Activated CD8-positive, alpha-beta T cell treated with anti-CD3 and anti-CD28 coated beads, Interleukin-2, amount 10 ng/mL, durations not matched to agents 7 days and 5 days (primary cell): ENCODE measurements around the gene KYAT1. TPM values are rescaled to one million over a fixed set of nuclear protein-coding genes. Genes with fewer than 3 reads are reported as not detected.
"Not testable (repeated sequence)": the region's sequence is repeated elsewhere in the genome, so short reads cannot be mapped to it uniquely, and the experiment has no call there.

Experiments used
- ATAC-seq: fragments of 150-1000 bp; cut with Tn5 transposase; one replicate; pipeline ENCODE4 v1.10.0; 2021; ENCODE audit warnings: moderate library complexity
- CTCF ChIA-PET: fragments of 350-600 bp; sonication (Branson Sonifier 250); formaldehyde crosslinking; loops from one replicate; lab custom pipeline; 2021; ENCODE audit warnings: antibody characterized with exemption; lab: Charles Lee
- POLR2A ChIA-PET: fragments of 350-600 bp; sonication (Branson Sonifier 250); formaldehyde crosslinking; loops from one replicate; lab custom pipeline; 2021; ENCODE audit warnings: antibody characterized with exemption; lab: Charles Lee
- DNase-seq: peaks from one replicate; pipeline ENCODE4 v3.0.0-alpha.2; 2020
- H3K27ac Mint-ChIP-seq: one replicate; pipeline ENCODE4 v1.8.0; 2021; ENCODE audit warnings: mild to moderate bottlenecking, mixed read lengths
- H3K27me3 Mint-ChIP-seq: one replicate; pipeline ENCODE4 v1.8.0; 2021; ENCODE audit warnings: low read depth, mixed read lengths
- H3K36me3 Mint-ChIP-seq: one replicate; pipeline ENCODE4 v1.8.0; 2021; ENCODE audit warnings: low read depth, mixed read lengths
- H3K4me1 Mint-ChIP-seq: one replicate; pipeline ENCODE4 v1.8.0; 2021; ENCODE audit warnings: low read depth, mixed read lengths
- H3K4me3 Mint-ChIP-seq: one replicate; pipeline ENCODE4 v1.8.0; 2021; ENCODE audit warnings: mild to moderate bottlenecking, mixed read lengths
- H3K9me3 Mint-ChIP-seq: one replicate; pipeline ENCODE4 v1.8.0; 2022; ENCODE audit warnings: mixed read lengths; ENCODE audit not compliant: insufficient read depth
- total RNA-seq, 2 experiments: library from RNA; stranded (reverse); gene quantifications; one replicate each; pipeline ENCODE4 v1.2.3, GENCODE V29; 2021

Gene KYAT1
- total RNA-seq, 2 experiments from 2014 or later, result 12.6 to 13.0 TPM

DNA sequence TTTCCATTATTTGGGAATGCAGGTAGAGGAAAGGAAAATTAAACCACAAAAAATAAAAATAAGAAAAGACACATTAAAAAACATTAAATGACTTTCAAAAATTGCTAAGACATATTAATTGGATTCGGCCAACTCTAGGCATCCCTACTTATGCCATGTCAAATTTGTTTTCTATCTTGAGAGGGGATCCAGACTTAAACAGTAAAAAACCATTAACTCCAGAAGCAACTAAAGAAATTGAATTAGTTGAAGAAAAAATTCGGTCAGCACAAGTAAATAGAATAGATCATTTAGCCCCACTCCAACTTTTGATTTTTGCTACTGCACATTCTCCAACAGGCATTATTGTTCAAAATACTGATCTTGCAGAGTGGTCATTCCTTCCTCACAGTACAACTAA lies 29.1 kb downstream of the KYAT1 start:
- peaks cover 15% of the 10 kb centered on the region for H3K36me3 Mint-ChIP-seq
- ATAC-seq, H3K4me1 Mint-ChIP-seq, H3K9me3 Mint-ChIP-seq, H3K27me3 Mint-ChIP-seq, DNase-seq, H3K4me3 Mint-ChIP-seq, H3K27ac Mint-ChIP-seq: not testable (repeated sequence)
- CTCF ChIA-PET, result interaction anchor here (0.7 to 3.0 kb wide), 7 partner anchors 10 to 490 kb away, joined by 3 to 32 read pairs (median 5); no protein-coding TSS in a partner anchor
- POLR2A ChIA-PET, result interaction anchor here (1.2 kb wide), 1 partner anchor 73 kb away, joined by 3 read pairs; no protein-coding TSS in a partner anchor

DNA sequence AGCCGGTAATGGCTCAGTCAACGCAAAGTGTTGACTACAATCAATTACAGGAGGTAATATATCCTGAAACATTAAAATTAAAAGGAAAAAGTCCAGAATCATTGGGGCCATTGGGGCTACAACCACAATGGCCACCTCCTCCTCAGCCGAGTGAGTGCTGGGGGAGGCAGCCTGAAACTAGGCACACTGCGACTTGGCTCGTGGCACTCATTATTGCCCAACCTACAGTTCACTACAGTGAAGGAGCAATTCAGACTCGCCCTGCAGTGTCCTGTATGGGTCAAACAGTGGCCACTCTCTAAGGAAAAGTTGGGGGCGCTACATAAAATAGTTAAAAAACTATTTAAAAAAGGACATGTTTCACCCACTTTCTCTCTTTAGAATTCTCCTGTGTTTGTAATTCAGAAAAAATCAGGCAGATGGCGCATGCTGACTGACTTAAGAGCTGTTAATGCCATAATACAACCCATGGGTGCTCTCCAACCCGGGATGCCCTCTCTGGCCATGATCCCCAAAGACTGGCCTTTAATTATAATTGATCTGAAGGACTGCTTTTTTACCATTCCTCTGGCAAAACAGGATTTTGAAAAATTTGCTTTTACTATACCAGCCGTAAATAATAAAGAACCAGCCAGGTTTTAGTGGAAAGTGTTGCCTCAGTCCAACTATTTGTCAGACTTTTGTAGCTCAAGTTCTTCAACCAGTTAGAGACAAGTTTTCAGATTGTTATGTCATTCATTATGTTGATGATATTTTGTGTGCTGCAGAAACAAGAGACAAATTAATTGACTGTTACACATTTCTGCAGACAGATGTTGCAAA lies 29.8 kb downstream of the KYAT1 start:
- ChIA-PET CTCF (interaction anchor here (0.7 to 3.0 kb wide), 7 partner anchors 11 to 489 kb away, joined by 3 to 32 read pairs (median 5); no protein-coding TSS in a partner anchor), POLR2A (interaction anchor here (1.2 kb wide), 1 partner anchor 74 kb away, joined by 3 read pairs; no protein-coding TSS in a partner anchor)
- not testable (repeated sequence) for H3K4me3 Mint-ChIP-seq, H3K27me3 Mint-ChIP-seq, H3K4me1 Mint-ChIP-seq, H3K9me3 Mint-ChIP-seq, ATAC-seq, H3K27ac Mint-ChIP-seq
- peak; percentile 53 for DNase-seq
- H3K36me3 Mint-ChIP-seq, result peaks cover 15% of the 10 kb centered on the region

DNA sequence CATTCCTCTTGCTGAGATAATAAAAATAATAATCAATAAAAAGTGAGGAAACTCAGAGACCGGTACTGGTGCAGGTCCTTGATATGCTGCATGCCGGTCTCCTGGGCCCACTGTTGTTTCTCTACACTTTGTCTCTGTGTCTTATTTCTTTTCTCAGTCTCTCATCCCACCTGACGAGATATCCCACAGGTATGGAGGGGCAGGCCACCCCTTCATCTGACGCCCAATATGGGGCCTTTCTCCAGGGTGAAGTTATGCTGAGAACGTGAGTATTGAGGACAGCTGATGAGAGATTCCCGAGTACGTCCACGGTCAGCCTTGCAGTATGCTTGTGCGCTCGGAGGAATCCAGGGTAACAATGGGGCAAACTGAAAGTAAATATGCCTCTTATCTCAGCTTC lies 30.7 kb downstream of the KYAT1 start:
- peaks cover 15% of the 10 kb centered on the region for H3K36me3 Mint-ChIP-seq
- DNase-seq, H3K27me3 Mint-ChIP-seq, POLR2A ChIA-PET, H3K27ac Mint-ChIP-seq, H3K4me3 Mint-ChIP-seq, H3K9me3 Mint-ChIP-seq, ATAC-seq, H3K4me1 Mint-ChIP-seq: not testable (repeated sequence)
- CTCF ChIA-PET, result interaction anchor here (2.5 kb wide), 1 partner anchor 74 kb away, joined by 14 read pairs; no protein-coding TSS in a partner anchor

DNA sequence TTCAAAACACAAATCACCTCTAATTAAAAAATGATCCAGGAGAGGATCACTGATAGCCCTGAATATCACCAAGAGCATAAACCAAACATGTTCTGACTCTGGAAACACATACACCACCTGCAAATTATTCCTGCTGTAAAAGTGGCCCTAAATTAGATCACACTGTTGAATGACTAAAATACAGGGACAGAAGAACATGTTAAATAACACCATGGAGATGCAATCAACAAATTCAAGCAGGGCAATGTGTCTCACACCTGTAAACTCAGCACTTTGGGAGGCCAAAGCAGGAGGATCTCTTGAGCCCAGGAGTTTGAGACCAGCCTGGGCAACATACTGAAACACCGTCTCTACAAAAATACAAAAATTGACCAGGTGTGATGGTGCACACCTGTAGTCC lies 33.9 kb downstream of the KYAT1 start:
- DNase-seq (no peak), ATAC-seq (no peak)
- ChIA-PET CTCF (interaction anchor here (1.5 to 1.8 kb wide), 2 partner anchors 30 to 82 kb away, joined by 3 to 5 read pairs; partner anchors contain the start of gene ENDOG), POLR2A (no interaction called here)
- Mint-ChIP-seq H3K4me3 (no peak overlapping the region), H3K4me1 (no peaks in the 10 kb centered on the region), H3K9me3 (peaks cover 9% of the 10 kb centered on the region), H3K27me3 (no peaks in the 10 kb centered on the region), H3K36me3 (peaks cover 17% of the 10 kb centered on the region), H3K27ac (no peak overlapping the region)

DNA sequence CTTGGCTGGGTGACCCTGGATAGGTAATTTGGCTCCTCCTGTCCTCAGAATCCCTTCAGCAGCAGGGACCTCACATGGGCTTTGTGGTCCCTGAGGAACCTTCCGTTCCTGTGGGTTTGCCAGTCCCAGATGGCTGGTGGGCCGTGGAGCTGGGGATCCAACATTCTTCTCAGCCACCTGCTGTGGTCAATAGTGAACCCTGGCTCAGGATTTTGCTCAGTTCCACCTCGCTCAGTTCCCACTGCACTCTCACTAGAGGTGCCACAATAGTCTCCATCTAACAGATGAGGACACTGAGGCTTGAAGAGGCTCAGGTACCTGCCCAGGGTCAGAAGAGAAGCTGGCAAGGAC lies 35.1 kb downstream of the KYAT1 start:
- Mint-ChIP-seq H3K9me3 (peaks cover 9% of the 10 kb centered on the region), H3K36me3 (peaks cover 17% of the 10 kb centered on the region), H3K27me3 (no peaks in the 10 kb centered on the region), H3K4me3 (no peak overlapping the region), H3K27ac (no peak overlapping the region), H3K4me1 (peaks cover 3% of the 10 kb centered on the region)
- POLR2A ChIA-PET, result no interaction called here
- CTCF ChIA-PET, result interaction anchor here (1.5 to 1.8 kb wide), 2 partner anchors 29 to 83 kb away, joined by 3 to 5 read pairs; partner anchors contain the start of gene ENDOG
- ATAC-seq, result no peak
- DNase-seq, result no peak

DNA sequence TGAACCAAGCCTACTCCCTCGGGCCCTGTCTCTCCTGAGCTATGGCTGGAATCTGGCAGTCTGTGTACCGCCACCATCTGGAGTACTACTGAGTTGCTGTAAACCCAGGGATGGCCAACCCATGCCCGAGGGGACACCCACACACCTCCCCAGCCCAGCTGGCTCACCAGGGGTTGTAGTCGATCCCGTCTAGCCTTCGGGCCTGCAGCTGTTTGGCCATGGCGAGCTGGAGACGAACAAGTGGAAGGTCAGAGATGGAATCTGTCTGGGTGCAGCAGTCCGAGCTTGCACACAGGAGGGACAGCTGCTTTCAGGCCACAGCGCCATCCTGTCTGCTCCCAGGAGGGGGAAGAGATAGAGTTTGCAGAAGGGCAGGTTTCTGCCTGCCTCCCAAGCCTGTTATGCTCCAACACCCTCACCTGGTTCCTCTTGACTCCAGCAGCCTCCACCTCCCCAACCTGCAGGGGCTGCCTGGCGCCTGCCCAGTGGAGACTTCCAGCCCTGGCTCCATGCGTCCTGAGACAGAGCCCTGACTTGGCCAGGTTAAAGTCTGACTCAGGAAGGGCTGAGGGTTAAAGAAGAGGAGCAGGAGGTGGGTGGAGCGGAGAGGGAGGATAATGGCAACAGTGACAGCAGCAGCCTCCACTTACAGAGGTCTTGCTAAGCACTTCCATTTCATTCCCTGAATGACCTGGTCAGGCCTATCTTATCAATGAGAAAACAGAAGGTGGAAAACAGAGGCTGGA lies 36.4 kb downstream of the KYAT1 start:
- CTCF ChIA-PET, result interaction anchor here (0.7 to 1.9 kb wide), 4 partner anchors 17 to 83 kb away, joined by 3 to 5 read pairs (median 3); partner anchors contain the start of gene ENDOG
- H3K27ac Mint-ChIP-seq, result no peak overlapping the region
- POLR2A ChIA-PET, result no interaction called here
- DNase-seq (no peak), ATAC-seq (no peak)
- H3K9me3 Mint-ChIP-seq, result no peaks in the 10 kb centered on the region
- peaks cover 5% of the 10 kb centered on the region for H3K36me3 Mint-ChIP-seq
- H3K27me3 Mint-ChIP-seq, result no peaks in the 10 kb centered on the region
- H3K4me1 Mint-ChIP-seq, result peaks cover 3% of the 10 kb centered on the region
- no peak overlapping the region for H3K4me3 Mint-ChIP-seq

DNA sequence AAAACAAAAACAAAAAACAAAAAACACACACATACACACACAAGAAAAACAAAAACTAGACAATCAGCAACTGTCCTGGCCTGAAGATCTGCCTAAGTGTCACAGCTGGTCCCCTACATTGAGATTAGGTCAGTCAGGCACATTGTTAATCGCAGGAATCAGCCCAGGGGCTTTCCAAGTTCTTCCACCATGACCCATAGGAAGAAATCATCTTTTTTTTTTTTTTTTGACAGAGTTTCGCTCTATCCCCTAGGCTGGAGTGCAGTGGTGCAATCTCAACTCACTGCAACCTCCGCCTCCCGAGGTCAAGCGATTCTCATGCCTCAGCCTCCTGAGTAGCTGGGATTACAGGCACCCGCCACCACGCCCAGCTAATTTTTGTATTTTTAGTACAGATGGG lies 38.6 kb downstream of the KYAT1 start:
- DNase-seq, H3K4me1 Mint-ChIP-seq, ATAC-seq, H3K27ac Mint-ChIP-seq, H3K4me3 Mint-ChIP-seq, CTCF ChIA-PET, H3K9me3 Mint-ChIP-seq, H3K27me3 Mint-ChIP-seq, H3K36me3 Mint-ChIP-seq: not testable (repeated sequence)
- POLR2A ChIA-PET, result interaction anchor here (0.5 to 0.6 kb wide), 2 partner anchors 88 to 947 kb away, joined by 3 read pairs; no protein-coding TSS in a partner anchor

DNA sequence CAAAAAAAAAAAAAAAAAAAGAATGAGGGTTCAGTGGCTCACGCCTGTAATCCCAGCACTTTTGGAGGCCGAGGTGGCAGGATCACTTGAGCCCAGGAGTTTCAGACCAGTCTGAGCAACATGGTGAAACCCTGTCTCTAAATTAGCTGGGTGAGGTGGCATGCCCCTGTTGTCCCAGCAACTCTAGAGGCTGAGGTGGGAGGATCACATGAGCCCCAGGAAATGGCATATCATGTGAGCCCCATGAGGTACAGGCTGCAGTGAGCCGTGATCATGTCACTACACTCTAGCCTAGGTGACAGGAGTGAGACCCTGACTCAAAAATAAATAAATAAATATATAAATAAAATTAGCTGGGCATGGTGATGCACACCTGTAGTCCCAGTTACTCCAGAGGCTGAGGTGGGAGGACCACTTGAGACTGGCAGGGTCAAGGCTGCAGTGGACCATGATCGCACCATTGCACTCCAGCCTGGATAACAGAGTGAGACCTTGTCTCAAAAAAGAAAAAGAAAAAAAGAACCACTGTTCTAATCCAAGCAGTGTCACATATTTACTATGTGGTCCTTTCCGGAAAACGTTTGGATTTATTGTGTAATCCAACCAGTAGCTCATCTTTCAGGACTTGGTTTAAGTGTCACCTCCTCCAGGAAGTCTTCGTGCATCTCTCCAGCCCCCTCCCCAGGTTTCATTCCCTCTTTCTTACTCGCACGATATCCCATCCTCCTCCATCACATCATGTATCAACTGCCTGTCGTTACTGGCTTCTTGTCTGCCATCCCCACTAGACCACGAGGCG lies 39.9 kb downstream of the KYAT1 start:
- peaks cover 3% of the 10 kb centered on the region for H3K4me1 Mint-ChIP-seq
- CTCF ChIA-PET, result no interaction called here
- H3K4me3 Mint-ChIP-seq, result no peak overlapping the region
- no peaks in the 10 kb centered on the region for H3K27me3 Mint-ChIP-seq
- ATAC-seq (no peak), DNase-seq (no peak)
- H3K9me3 Mint-ChIP-seq, result no peaks in the 10 kb centered on the region
- no peak overlapping the region for H3K27ac Mint-ChIP-seq
- peaks cover 1% of the 10 kb centered on the region for H3K36me3 Mint-ChIP-seq
- POLR2A ChIA-PET, result no interaction called here

DNA sequence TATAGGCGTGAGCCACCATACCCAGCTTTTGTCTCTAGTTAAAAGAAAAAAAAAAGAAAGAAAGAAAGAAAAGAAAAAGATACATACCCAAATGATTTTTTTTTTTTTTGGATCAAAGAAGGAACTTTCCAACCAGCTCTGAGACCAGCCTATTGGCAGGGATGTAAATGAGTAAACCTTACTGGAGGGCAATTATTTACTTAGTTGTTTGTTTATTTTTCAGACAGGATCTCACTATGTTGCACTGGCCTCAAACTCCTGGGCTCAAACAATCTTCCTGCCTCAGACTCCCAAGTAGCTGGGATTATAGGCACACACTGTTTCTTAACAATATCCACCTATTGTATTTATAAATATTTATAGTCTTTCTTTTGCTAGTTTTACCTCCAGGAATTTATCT lies 41.2 kb downstream of the KYAT1 start:
- Mint-ChIP-seq H3K27ac (no peak overlapping the region), H3K9me3 (no peaks in the 10 kb centered on the region), H3K36me3 (peaks cover 1% of the 10 kb centered on the region), H3K4me3 (no peak overlapping the region), H3K27me3 (no peaks in the 10 kb centered on the region), H3K4me1 (peaks cover 3% of the 10 kb centered on the region)
- ChIA-PET POLR2A (no interaction called here), CTCF (no interaction called here)
- ATAC-seq (no peak), DNase-seq (no peak)

DNA sequence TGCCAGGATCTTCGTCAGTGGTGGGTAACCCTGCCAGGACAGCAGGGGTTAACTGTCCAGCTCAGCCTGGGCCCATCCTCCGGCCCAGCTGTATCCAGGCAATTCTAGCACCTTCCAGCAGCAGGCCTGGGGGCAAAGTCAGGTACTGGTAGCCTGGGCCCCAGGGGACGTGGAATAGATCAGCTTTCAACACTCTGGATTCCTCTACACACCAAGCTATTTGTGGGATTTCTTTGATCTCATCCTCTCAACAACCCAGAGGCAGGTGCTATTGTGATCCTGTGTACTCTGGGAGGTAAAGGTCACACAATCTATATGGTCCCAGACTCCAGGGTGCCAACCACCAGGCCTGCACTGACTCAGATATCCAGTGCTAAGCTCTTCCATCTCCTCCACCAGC lies 43.4 kb downstream of the KYAT1 start:
- Mint-ChIP-seq H3K36me3 (peaks cover 1% of the 10 kb centered on the region), H3K9me3 (no peaks in the 10 kb centered on the region), H3K27me3 (no peaks in the 10 kb centered on the region), H3K4me3 (no peak overlapping the region), H3K4me1 (peaks cover 3% of the 10 kb centered on the region), H3K27ac (no peak overlapping the region)
- CTCF ChIA-PET, result interaction anchor here (0.7 to 1.9 kb wide), 3 partner anchors 9 to 89 kb away, joined by 3 to 5 read pairs (median 3); partner anchors contain the start of genes ENDOG and SPOUT1
- POLR2A ChIA-PET, result no interaction called here
- ATAC-seq, result no peak
- no peak for DNase-seq

DNA sequence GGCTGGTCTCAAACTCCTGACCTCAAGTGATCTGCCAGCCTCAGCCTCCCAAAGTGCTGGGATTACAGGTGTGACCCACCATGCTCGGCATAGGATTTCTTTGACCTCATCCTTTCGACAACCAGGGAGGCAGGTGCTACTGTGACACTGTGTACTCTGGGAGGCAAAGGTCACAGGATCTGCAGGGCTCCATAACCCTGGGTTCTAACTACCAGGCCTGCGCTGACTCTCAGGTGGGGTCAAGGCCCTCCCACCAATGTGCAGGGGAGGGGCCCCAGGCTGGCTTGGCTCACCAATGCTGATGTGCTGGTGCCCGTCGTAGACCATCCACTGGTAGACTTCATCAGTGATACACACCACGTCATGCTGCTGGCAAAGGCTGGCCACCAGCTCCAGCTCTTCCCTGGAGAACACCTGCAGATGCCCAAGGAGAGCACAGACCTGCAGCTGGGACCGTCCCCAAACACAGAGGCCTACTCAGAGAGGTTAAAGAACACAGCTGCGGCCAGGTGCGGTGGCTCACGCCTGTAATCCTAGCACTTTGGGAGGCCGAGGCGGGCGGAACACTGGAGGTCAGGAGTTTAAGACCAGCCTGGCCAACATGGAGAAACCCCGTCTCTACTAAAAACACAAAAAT lies 45.1 kb downstream of the KYAT1 start:
- POLR2A ChIA-PET, result interaction anchor here (1.0 kb wide), 1 partner anchor 111 kb away, joined by 3 read pairs; the partner anchor contains the start of genes DOLK and NUP188
- ATAC-seq (no peak), DNase-seq (no peak)
- no peak overlapping the region for H3K4me3 Mint-ChIP-seq
- no peaks in the 10 kb centered on the region for H3K4me1 Mint-ChIP-seq
- no peak overlapping the region for H3K27ac Mint-ChIP-seq
- no peaks in the 10 kb centered on the region for H3K27me3 Mint-ChIP-seq
- H3K36me3 Mint-ChIP-seq, result peaks cover 4% of the 10 kb centered on the region
- no peaks in the 10 kb centered on the region for H3K9me3 Mint-ChIP-seq
- CTCF ChIA-PET, result no interaction called here
